GM19467 (cell line): Measurements from ENCODE around the gene HEPN1.

Experiments used
- ATAC-seq: cut with Tn5 transposase; IDR thresholded peaks from one replicate; pipeline ENCODE4 v1.9.1; 2021; ENCODE audit warnings: mild to moderate bottlenecking, moderate library complexity; ENCODE audit not compliant: unreplicated experiment

HEPN1 gene

GRCh38 chr11:124899383-124900145, 19.5 kb upstream of the HEPN1 start:
- no peak for ATAC-seq

- ATAC-seq: no peak
These were observed 18.6 kb upstream of the HEPN1 start for GRCh38 chr11:124900464-124900863.

- no peak for ATAC-seq
These were observed 16.4 kb upstream of the HEPN1 start for GRCh38 chr11:124902616-124903015.

GRCh38 chr11:124915541-124916369, 3.3 kb upstream of the HEPN1 start:
- ATAC-seq: no peak

GRCh38 chr11:124916370-124916710, 2.7 kb upstream of the HEPN1 start:
- ATAC-seq: no peak

- ATAC-seq: no peak
These were observed 1.9 kb upstream of the HEPN1 start for GRCh38 chr11:124917115-124917637.

GRCh38 chr11:124919898-124920297, 848 bp downstream of the HEPN1 start:
- ATAC-seq: no peak

GRCh38 chr11:124920356-124920755, 1.3 kb downstream of the HEPN1 start:
- ATAC-seq: no peak

- ATAC-seq: no peak
These were observed 2.0 kb downstream of the HEPN1 start for GRCh38 chr11:124920870-124921609.

- no peak for ATAC-seq
These were observed 3.8 kb downstream of the HEPN1 start for GRCh38 chr11:124922831-124923230.

- ATAC-seq: no peak
These were observed 4.2 kb downstream of the HEPN1 start for GRCh38 chr11:124923296-124923695.

GRCh38 chr11:124928942-124929665, 10.1 kb downstream of the HEPN1 start:
- no peak for ATAC-seq

- ATAC-seq: peak; percentile 73
These were observed 11.7 kb downstream of the HEPN1 start for GRCh38 chr11:124930799-124931198.

- ATAC-seq: no peak
These were observed 16.0 kb downstream of the HEPN1 start for GRCh38 chr11:124934862-124935547.

GRCh38 chr11:124935548-124936514, 16.8 kb downstream of the HEPN1 start, which contains the start of gene HEPACAM:
HEPACAM (minus strand) TSS chr11:124936047; CDS start chr11:124936006, 41 bp downstream.
- no peak for ATAC-seq

GRCh38 chr11:124937336-124937935, 18.4 kb downstream of the HEPN1 start:
- no peak for ATAC-seq

- no peak for ATAC-seq
These were observed 19.2 kb downstream of the HEPN1 start for GRCh38 chr11:124938206-124938765.

- ATAC-seq: no peak
These were observed 19.9 kb downstream of the HEPN1 start for GRCh38 chr11:124938970-124939369.
